ENCODE measurements around the gene ST3GAL3. TPM values are rescaled to one million over a fixed set of nuclear protein-coding genes. Genes with fewer than 3 reads are reported as not detected.

Gene ST3GAL3
- total RNA-seq, 4 donors from 2014 or later = 4.1 to 47.2 (median 19.0) TPM

DNA sequence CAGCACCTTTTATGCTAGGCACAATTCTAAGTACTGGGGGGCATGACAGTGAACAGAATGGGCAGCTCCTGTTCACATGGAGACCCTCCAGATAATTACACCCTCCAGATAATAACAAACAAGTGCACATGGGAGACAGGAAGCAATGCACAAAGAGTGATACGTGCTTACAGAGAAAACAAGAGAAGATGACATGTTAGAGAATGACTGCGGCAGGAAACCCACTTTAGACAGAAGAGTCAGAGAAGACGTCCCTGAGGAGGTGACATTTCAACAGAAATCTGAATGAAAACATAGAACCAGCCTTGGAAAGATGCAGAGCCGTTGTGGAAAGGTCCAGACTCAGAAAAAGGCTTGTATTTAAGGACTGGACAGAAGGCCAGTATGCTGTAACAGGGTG is 171.5 kb downstream of the ST3GAL3 start:
- TF ChIP-seq POLR2A (IDR thresholded peaks at IDR 0.05) = no peak
- TF ChIP-seq, protein P1, sequence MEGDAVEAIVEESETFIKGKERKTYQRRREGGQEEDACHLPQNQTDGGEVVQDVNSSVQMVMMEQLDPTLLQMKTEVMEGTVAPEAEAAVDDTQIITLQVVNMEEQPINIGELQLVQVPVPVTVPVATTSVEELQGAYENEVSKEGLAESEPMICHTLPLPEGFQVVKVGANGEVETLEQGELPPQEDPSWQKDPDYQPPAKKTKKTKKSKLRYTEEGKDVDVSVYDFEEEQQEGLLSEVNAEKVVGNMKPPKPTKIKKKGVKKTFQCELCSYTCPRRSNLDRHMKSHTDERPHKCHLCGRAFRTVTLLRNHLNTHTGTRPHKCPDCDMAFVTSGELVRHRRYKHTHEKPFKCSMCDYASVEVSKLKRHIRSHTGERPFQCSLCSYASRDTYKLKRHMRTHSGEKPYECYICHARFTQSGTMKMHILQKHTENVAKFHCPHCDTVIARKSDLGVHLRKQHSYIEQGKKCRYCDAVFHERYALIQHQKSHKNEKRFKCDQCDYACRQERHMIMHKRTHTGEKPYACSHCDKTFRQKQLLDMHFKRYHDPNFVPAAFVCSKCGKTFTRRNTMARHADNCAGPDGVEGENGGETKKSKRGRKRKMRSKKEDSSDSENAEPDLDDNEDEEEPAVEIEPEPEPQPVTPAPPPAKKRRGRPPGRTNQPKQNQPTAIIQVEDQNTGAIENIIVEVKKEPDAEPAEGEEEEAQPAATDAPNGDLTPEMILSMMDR (IDR thresholded peaks at IDR 0.05) = no peak
- H3K27me3 ChIP-seq = no peaks in the 10 kb centered on the region
- H3K4me3 ChIP-seq = no peak overlapping the region
- no peaks in the 10 kb centered on the region for H3K36me3 ChIP-seq
- H3K9me3 ChIP-seq = no peaks in the 10 kb centered on the region
- intact Hi-C loops (cut with DNase I; ENCODE audit: low total_unique reads) = no loop called here
- H3K4me1 ChIP-seq = no peaks in the 10 kb centered on the region
- no peak for DNase-seq
- no peak overlapping the region for H3K27ac ChIP-seq

DNA sequence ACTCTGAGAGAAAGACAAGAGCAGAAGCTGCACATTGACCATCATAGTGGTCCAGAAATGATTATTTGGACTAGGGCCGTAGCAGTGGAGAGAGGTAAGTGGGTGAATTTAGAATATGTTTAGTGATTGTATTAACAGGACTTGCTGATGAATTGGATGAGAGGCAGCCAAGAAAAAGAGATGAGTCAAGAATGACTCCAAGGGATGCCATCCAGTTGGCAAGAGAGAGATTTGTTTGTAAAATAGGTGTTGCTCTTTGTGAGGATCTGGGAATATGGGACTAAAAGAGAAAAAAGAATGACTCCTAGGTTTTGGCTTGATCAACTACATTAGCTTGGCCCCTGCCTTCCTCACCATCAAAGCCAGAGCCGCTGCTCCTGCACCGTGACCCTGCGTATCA is 172.1 kb downstream of the ST3GAL3 start:
- Histone ChIP-seq H3K27ac (no peak overlapping the region), H3K27me3 (no peaks in the 10 kb centered on the region), H3K4me3 (no peak overlapping the region), H3K4me1 (no peaks in the 10 kb centered on the region), H3K36me3 (no peaks in the 10 kb centered on the region), H3K9me3 (no peaks in the 10 kb centered on the region)
- intact Hi-C loops (cut with DNase I; ENCODE audit: low total_unique reads) = no loop called here
- TF ChIP-seq, protein P1 (IDR thresholded peaks at IDR 0.05) = no peak
- no peak for TF ChIP-seq POLR2A (IDR thresholded peaks at IDR 0.05)
- no peak for DNase-seq

DNA sequence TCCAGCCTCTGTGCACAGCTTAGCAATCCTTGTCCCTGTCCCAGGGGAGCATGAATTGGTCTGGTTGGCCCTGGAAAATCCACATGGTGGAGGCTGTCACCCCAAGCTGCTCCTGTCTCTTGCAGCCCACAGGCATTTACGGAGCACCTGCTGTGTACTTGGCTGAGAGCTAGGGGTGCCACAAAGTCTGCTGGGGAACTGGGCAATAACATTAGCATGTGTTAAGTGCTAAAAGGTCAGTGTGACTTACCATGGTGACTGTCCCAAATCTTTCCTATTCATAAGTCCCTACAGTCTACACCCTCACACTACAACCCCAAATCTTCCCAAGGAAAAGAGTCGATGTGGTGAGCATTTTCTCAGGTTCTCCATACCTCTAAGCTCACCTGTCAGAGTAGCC is 172.7 kb downstream of the ST3GAL3 start:
- H3K27me3 ChIP-seq = no peaks in the 10 kb centered on the region
- H3K27ac ChIP-seq = no peak overlapping the region
- no peak overlapping the region for H3K4me3 ChIP-seq
- H3K4me1 ChIP-seq = no peaks in the 10 kb centered on the region
- TF ChIP-seq, protein P1 (IDR thresholded peaks at IDR 0.05) = no peak
- no peak for TF ChIP-seq POLR2A (IDR thresholded peaks at IDR 0.05)
- H3K9me3 ChIP-seq = no peaks in the 10 kb centered on the region
- intact Hi-C loops (cut with DNase I; ENCODE audit: low total_unique reads) = no loop called here
- no peaks in the 10 kb centered on the region for H3K36me3 ChIP-seq
- DNase-seq = no peak

DNA sequence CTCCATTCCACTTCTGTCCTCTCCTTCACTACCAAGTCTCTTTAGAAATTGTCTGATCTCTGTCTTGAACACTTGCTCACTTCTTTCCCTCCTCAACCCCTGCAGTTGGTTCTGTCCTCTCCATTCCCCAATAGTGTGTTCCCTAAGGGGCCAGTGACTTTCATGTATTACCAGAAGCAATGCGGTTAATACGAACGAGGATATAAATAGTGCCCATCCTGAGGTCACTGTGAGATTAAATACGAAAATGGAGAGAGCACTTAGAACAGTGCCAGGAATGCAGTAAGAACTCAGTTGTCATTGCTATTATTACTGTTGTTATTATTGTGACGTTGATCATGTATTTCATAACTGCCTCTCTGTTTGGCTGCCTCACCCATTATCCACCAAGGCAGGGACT is 173.3 kb downstream of the ST3GAL3 start:
- H3K9me3 ChIP-seq = no peaks in the 10 kb centered on the region
- intact Hi-C loops (cut with DNase I; ENCODE audit: low total_unique reads) = no loop called here
- no peaks in the 10 kb centered on the region for H3K4me1 ChIP-seq
- H3K4me3 ChIP-seq = no peak overlapping the region
- H3K27ac ChIP-seq = no peak overlapping the region
- H3K27me3 ChIP-seq = no peaks in the 10 kb centered on the region
- H3K36me3 ChIP-seq = no peaks in the 10 kb centered on the region
- no peak for DNase-seq
- TF ChIP-seq, protein P1 (IDR thresholded peaks at IDR 0.05) = no peak

DNA sequence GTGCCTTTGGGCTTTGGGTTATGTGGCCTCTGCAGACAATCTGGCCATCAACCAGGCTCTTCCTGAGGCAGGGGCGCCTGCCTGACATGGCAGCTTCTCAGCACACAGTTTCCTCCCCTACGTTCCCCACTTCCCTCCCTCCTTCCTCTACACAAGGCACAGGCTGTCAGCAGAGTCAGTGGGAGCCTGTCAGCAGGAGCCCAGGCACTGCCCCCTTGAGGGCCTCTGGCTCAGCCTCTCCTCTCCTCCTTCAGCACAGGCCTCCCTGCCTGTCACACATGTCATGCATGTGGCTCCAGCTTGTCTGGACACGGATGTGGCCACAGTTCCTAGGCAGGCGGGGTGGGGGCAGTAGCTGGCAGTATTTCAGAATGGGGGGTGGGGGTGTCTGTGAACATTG is 174.1 kb downstream of the ST3GAL3 start:
- TF ChIP-seq, protein P1 (IDR thresholded peaks at IDR 0.05) = no peak
- TF ChIP-seq POLR2A (IDR thresholded peaks at IDR 0.05) = no peak
- intact Hi-C loops (cut with DNase I; ENCODE audit: low total_unique reads) = no loop called here
- Histone ChIP-seq H3K4me3 (no peak overlapping the region), H3K36me3 (no peaks in the 10 kb centered on the region), H3K27ac (no peak overlapping the region), H3K4me1 (no peaks in the 10 kb centered on the region), H3K27me3 (no peaks in the 10 kb centered on the region), H3K9me3 (no peaks in the 10 kb centered on the region)
- DNase-seq = no peak

Measured in uterus (tissue), 4 donors.